IPS-15b (cell line): ENCODE measurements around the gene CYP4Z1.

Experiments used
- H3K27me3 ChIP-seq: one replicate; pipeline ENCODE4 v1.6.1; 2013; ENCODE audit warnings: low read length; ENCODE audit not compliant: control insufficient read depth, insufficient read depth
- H3K36me3 ChIP-seq: one replicate; pipeline ENCODE4 v1.6.1; 2013; ENCODE audit warnings: low read length; ENCODE audit not compliant: control insufficient read depth, insufficient read depth
- H3K4me1 ChIP-seq: one replicate; pipeline ENCODE4 v1.6.1; 2013; ENCODE audit warnings: mild to moderate bottlenecking, low read length; ENCODE audit not compliant: control insufficient read depth, insufficient read depth
- H3K4me3 ChIP-seq: one replicate; pipeline ENCODE4 v1.5.1; 2013; ENCODE audit warnings: low read depth, low read length
- H3K9ac ChIP-seq: one replicate; pipeline ENCODE4 v1.6.1; 2013; ENCODE audit warnings: low read depth, mild to moderate bottlenecking, low read length
- H3K9me3 ChIP-seq: one replicate; pipeline ENCODE4 v1.6.1; 2013; ENCODE audit warnings: mild to moderate bottlenecking, low read length; ENCODE audit not compliant: control insufficient read depth, insufficient read depth

CYP4Z1 gene

GRCh38 chr1:47161298-47162040 is 94.4 kb downstream of the CYP4Z1 start:
- no peaks in the 10 kb centered on the region for H3K36me3 ChIP-seq
- no peaks in the 10 kb centered on the region for H3K27me3 ChIP-seq
- no peaks in the 10 kb centered on the region for H3K4me1 ChIP-seq
- H3K4me3 ChIP-seq, result no peak overlapping the region
- H3K9ac ChIP-seq, result no peak overlapping the region
- H3K9me3 ChIP-seq, result no peaks in the 10 kb centered on the region

GRCh38 chr1:47164552-47164951 is 97.5 kb downstream of the CYP4Z1 start:
- H3K27me3 ChIP-seq, result no peaks in the 10 kb centered on the region
- H3K4me3 ChIP-seq, result no peak overlapping the region
- no peaks in the 10 kb centered on the region for H3K36me3 ChIP-seq
- H3K4me1 ChIP-seq, result no peaks in the 10 kb centered on the region
- H3K9me3 ChIP-seq, result no peaks in the 10 kb centered on the region
- H3K9ac ChIP-seq, result no peak overlapping the region
